Activated CD8-positive, alpha-beta T cell treated with anti-CD3 and anti-CD28 coated beads for 36 hours (primary cell): ENCODE data around the gene SLC16A8. TPM values are rescaled to one million over a fixed set of nuclear protein-coding genes. Genes with fewer than 3 reads are reported as not detected.

ENCODE experiments used
- ATAC-seq: fragments of 200-7000 bp; cut with Tn5 transposase; one replicate; pipeline ENCODE4 v1.10.0; 2021; ENCODE audit warnings: mild to moderate bottlenecking, moderate library complexity
- CTCF ChIA-PET: fragments of 350-600 bp; sonication (Branson Sonifier 250); formaldehyde crosslinking; loops from one replicate; lab custom pipeline; 2021; ENCODE audit warnings: antibody characterized with exemption; lab: Charles Lee
- POLR2A ChIA-PET: fragments of 350-600 bp; sonication (Branson Sonifier 250); formaldehyde crosslinking; loops from one replicate; lab custom pipeline; 2021; ENCODE audit warnings: antibody characterized with exemption; lab: Charles Lee
- DNase-seq: peaks from one replicate; pipeline ENCODE4 v3.0.0-alpha.2; 2020
- H3K27ac Mint-ChIP-seq: one replicate; pipeline ENCODE4 v1.8.0; 2021; ENCODE audit warnings: mild to moderate bottlenecking, mixed read lengths
- H3K27me3 Mint-ChIP-seq: one replicate; pipeline ENCODE4 v1.8.0; 2021; ENCODE audit warnings: mixed read lengths
- H3K36me3 Mint-ChIP-seq: one replicate; pipeline ENCODE4 v1.8.0; 2021; ENCODE audit warnings: low read depth, mixed read lengths
- H3K4me1 Mint-ChIP-seq: one replicate; pipeline ENCODE4 v1.8.0; 2021; ENCODE audit warnings: low read depth, mixed read lengths
- H3K4me3 Mint-ChIP-seq: one replicate; pipeline ENCODE4 v1.8.0; 2021; ENCODE audit warnings: mild to moderate bottlenecking, moderate library complexity, mixed read lengths
- H3K9me3 Mint-ChIP-seq: one replicate; pipeline ENCODE4 v1.8.0; 2021; ENCODE audit warnings: mixed read lengths
- CTCF ChIP-seq: fragments of 200-600 bp; IDR thresholded peaks from one replicate; pipeline ENCODE4 v1.8.0; 2022; ENCODE audit warnings: antibody characterized with exemption, mild to moderate bottlenecking
- intact Hi-C: fragments of 100-400 bp; cut with micrococcal nuclease; formaldehyde crosslinking; loops from one replicate; pipeline ENCODE4 v1.10.0; 2022
- total RNA-seq, 2 experiments: library from RNA; stranded (reverse); gene quantifications; one replicate each; pipeline ENCODE4 v1.2.3, GENCODE V29; 2021

The SLC16A8 gene
- total RNA-seq, 2 experiments from 2014 or later: not detected

- intact Hi-C loops: no loop called here
- peaks cover 2% of the 10 kb centered on the region for H3K36me3 Mint-ChIP-seq
- no peak overlapping the region for H3K27ac Mint-ChIP-seq
- ATAC-seq (no peak), DNase-seq (no peak)
- H3K4me3 Mint-ChIP-seq: no peak overlapping the region
- ChIA-PET POLR2A (no interaction called here), CTCF (interaction anchor here (1.4 kb wide), 1 partner anchor 15 kb away, joined by 5 read pairs; no protein-coding TSS in a partner anchor)
- H3K9me3 Mint-ChIP-seq: no peaks in the 10 kb centered on the region
- H3K27me3 Mint-ChIP-seq: no peaks in the 10 kb centered on the region
- no peak for TF ChIP-seq CTCF
- no peaks in the 10 kb centered on the region for H3K4me1 Mint-ChIP-seq
These were observed 45.9 kb upstream of the SLC16A8 start for GRCh38 chr22:38129856-38130255.

GRCh38 chr22:38129021-38129420 is 45.0 kb upstream of the SLC16A8 start:
- ATAC-seq (no peak), DNase-seq (no peak)
- intact Hi-C loops: no loop called here
- Mint-ChIP-seq H3K36me3 (peaks cover 2% of the 10 kb centered on the region), H3K4me1 (no peaks in the 10 kb centered on the region), H3K27me3 (no peaks in the 10 kb centered on the region), H3K4me3 (no peak overlapping the region), H3K27ac (no peak overlapping the region), H3K9me3 (no peaks in the 10 kb centered on the region)
- no peak for TF ChIP-seq CTCF
- ChIA-PET POLR2A (no interaction called here), CTCF (interaction anchor here (1.4 kb wide), 1 partner anchor 14 kb away, joined by 5 read pairs; no protein-coding TSS in a partner anchor)

- TF ChIP-seq CTCF: no peak
- CTCF ChIA-PET: no interaction called here
- no peaks in the 10 kb centered on the region for H3K4me1 Mint-ChIP-seq
- no peak overlapping the region for H3K27ac Mint-ChIP-seq
- DNase-seq (no peak), ATAC-seq (no peak)
- H3K36me3 Mint-ChIP-seq: peaks cover 2% of the 10 kb centered on the region
- intact Hi-C loops: no loop called here
- no peaks in the 10 kb centered on the region for H3K9me3 Mint-ChIP-seq
- no peaks in the 10 kb centered on the region for H3K27me3 Mint-ChIP-seq
- H3K4me3 Mint-ChIP-seq: no peak overlapping the region
- POLR2A ChIA-PET: interaction anchor here (0.6 kb wide), 1 partner anchor 10 kb away, joined by 3 read pairs; no protein-coding TSS in a partner anchor
These were observed 43.9 kb upstream of the SLC16A8 start for GRCh38 chr22:38127869-38128268.

GRCh38 chr22:38126928-38127668 is 43.1 kb upstream of the SLC16A8 start:
- no peaks in the 10 kb centered on the region for H3K36me3 Mint-ChIP-seq
- intact Hi-C loops: no loop called here
- H3K4me3 Mint-ChIP-seq: no peak overlapping the region
- no peak overlapping the region for H3K27ac Mint-ChIP-seq
- TF ChIP-seq CTCF: no peak
- DNase-seq: no peak
- H3K27me3 Mint-ChIP-seq: no peaks in the 10 kb centered on the region
- no peak for ATAC-seq
- ChIA-PET CTCF (interaction anchor here (4.7 kb wide), 1 partner anchor 13 kb away, joined by 24 read pairs; no protein-coding TSS in a partner anchor), POLR2A (no interaction called here)
- no peaks in the 10 kb centered on the region for H3K9me3 Mint-ChIP-seq
- no peaks in the 10 kb centered on the region for H3K4me1 Mint-ChIP-seq

GRCh38 chr22:38125751-38126201 is 41.8 kb upstream of the SLC16A8 start:
- TF ChIP-seq CTCF: no peak
- H3K4me1 Mint-ChIP-seq: no peaks in the 10 kb centered on the region

More at GRCh38 chr22:38125751-38126201, 41.8 kb upstream of the SLC16A8 start:
- DNase-seq (no peak), ATAC-seq (no peak)
- CTCF ChIA-PET: interaction anchor here (4.7 kb wide), 1 partner anchor 11 kb away, joined by 24 read pairs; no protein-coding TSS in a partner anchor
- POLR2A ChIA-PET: no interaction called here
- no peaks in the 10 kb centered on the region for H3K27me3 Mint-ChIP-seq
- no peak overlapping the region for H3K4me3 Mint-ChIP-seq
- no peak overlapping the region for H3K27ac Mint-ChIP-seq
- intact Hi-C loops: no loop called here
- H3K36me3 Mint-ChIP-seq: no peaks in the 10 kb centered on the region
- no peaks in the 10 kb centered on the region for H3K9me3 Mint-ChIP-seq
